COLO829 (cell line): ENCODE data around the gene NEMP1.
"Not testable (repeated sequence)": the region's sequence is repeated elsewhere in the genome, so short reads cannot be mapped to it uniquely, and the experiment has no call there.

Experiments used
- DNase-seq: peaks from one replicate; pipeline ENCODE4 v3.0.0; 2012; ENCODE audit warnings: low spot score

NEMP1 gene

DNA sequence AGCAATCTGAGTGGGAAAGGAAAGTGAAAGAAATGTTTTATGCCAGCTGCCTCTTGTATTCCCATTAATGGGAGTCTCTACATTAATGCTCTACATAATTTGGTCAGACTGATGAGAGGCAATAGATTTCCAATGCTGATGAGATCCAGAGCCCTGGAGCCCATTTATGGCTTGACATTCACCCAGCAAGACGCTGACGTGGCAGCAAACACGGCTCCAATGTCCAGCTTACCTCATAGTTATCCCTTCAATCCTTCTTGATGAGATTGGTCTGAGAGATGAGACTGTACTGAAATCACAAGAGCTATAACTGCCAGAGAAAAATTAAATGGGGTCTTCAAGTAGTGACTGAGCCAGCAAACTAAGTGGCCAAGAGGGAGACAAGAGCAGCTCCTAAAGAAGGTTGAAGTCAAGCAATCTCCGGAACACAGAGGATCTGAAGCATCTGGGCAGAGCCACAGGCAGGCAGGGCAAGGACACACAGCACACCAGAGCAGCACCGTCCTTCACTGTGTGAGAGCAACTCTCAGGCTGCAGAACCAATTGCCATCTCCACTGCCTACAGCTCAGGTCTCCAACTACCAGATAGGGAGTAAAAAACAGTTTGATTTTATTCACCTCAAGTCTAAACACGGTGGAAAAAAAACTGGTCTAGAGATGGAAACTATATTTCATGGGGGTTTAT is 21.4 kb downstream of the NEMP1 start:
- DNase-seq = no peak

DNA sequence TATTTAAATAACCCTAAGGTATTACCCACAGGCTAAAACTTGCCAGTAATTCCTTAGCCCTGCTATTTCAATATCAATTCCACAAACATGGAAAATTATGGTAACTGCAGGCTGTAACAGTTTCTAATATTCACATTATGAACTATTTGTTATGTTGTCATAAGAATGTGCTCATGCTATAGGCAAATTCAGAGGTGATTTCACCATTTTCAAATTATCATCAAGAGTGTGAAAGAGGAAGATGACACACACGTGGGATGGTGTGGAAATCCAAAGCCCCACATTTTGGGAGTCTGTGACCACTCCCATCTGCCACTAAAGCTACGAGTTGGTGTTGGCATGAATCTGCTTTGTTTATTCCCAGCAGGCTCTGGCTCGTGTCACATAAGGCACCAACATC is 22.8 kb downstream of the NEMP1 start:
- DNase-seq = no peak

GRCh38 chr12:57053901-57054300 is 24.7 kb downstream of the NEMP1 start:
- not testable (repeated sequence) for DNase-seq

DNA sequence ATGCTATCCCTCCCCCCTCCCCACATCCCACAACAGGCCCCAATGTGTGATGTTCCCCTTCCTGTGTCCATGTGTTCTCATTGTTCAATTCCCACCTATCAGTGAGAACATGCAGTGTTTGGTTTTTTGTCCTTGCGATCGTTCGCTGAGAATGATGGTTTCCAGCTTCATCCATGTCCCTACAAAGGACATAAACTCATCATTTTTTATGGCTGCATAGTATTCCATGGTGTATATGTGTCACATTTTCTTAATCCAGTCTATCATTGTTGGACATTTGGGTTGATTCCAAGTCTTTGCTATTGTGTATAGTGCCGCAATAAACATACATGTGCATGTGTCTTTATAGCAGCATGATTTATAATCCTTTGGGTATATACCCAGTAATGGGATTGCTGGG is 25.4 kb downstream of the NEMP1 start:
- DNase-seq = not testable (repeated sequence)

- no peak for DNase-seq
These were observed 27.6 kb downstream of the NEMP1 start for GRCh38 chr12:57051011-57051410.

DNA sequence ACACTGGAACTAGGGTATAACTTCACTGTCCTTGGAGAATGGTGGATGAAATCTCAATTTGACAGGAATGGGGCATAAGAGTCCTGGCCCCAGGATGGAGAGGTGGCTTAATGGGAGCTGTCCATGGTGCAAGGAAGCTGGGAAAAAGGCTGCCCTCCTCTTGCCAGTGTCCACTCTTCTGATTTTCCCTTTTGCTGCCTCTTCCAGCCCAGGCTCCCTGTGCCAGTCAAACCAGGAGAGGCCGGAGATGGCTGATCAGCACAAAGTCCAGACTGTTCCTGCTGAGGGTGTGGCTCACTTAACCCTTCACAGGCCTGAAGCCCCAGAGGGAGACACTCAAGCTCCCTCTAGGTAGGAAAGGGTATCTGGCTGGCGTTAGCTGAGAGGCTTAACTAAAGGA is 28.7 kb downstream of the NEMP1 start, which contains the start of gene MYO1A:
TSS of gene MYO1A (minus strand) at position 240 of the 400 bp plus-strand sequence. CDS start 1,806 bp downstream, outside the sequence.
- no peak for DNase-seq

GRCh38 chr12:57049119-57049446 is 29.5 kb downstream of the NEMP1 start:
- DNase-seq = no peak

DNA sequence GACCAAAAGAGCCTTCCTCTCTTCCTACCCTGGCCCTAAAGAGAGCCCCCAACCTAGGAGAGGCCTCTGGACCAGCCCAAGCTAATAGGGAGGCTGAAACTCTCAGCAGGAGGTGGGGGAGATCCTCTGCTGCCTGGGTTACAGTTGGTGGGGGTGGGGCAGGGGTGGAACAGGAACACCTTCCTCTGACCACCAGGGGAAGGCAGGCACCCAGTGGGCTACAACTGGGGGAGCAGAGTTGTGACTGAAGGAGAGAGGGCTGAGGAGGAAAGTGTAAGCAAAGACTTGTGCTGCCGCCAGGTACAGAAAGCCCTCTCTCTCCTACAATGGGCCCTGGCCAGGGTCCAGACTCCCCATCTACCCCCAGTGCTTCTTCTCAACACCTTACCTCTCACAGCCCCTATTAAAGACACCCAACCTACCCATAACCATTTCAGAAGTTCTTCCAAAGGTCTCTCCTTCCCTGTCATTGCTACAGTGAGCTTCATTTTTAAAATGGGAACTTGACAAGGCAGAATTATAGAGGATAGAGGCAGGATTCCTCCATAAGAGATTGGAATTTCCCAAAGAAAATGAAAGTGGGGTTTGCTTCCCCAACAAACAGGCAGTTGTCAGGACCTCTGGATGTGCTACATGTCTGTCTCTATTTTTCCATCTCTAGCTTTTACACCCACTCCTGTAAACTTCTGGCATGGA is 30.0 kb downstream of the NEMP1 start:
- no peak for DNase-seq

DNA sequence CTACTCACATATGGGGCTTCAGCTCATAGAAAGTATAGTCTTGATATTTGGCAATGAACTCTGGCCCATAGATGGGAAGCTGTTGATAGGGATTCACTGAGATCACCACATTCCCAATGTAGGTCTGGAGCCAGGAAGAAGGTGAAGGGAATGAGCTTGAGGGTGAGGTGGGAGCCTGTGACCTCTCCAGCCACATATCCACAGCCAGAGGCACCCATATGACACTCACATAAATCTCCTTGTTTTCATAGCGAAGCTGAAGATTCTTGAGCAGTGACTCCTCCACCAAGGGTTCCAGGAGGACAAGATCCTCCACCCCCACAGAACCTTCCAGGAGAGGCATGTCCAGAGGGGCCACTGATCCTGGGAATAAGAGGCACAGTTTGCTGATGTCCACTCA is 30.6 kb downstream of the NEMP1 start:
- DNase-seq = no peak

DNA sequence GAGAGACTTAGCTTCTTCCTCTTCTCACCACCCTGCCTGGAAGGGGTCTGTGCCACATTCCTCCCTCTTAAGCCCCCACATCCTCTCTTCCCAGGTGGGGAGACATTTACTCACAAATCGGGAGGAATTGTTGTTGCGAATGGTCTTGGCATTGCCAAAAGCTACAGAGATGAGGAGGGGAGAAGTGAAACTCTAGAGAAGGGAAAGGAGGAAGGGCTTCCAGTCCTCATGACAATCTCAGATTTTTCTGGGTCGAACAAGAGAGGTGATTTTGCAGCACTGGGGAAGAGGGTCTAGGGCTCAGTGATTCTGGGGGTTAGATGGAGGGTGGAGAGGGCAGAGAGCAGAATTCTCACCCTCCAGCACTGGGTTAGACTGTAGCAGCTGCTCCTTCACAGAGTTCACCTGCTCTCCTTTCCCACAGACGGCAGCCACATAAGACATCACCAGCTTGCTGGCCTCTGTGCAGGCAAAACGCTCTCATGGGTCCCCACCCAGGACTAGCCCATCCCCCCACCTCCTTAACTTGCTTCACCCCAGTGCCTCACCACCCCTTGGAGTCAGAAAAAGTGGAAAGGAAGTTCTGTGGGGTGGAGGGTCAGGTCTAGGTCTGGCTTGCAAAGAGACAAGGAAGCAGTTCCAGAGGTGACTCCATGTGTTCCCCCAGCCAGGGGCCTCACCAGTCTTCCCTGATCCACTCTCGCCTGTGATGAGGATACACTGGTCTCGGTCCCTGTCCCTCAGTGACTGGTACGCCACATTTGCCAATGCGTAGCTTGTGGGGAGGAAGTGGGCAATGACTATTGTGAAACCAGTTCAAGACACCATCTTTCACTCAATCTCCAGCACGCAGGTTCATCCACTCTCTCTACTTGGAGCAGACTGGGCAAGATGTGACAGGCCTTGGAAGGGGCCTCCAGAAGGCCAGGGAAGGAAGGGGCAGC is 31.4 kb downstream of the NEMP1 start:
- no peak for DNase-seq

- no peak for DNase-seq
These were observed 32.4 kb downstream of the NEMP1 start for GRCh38 chr12:57046086-57046791.

DNA sequence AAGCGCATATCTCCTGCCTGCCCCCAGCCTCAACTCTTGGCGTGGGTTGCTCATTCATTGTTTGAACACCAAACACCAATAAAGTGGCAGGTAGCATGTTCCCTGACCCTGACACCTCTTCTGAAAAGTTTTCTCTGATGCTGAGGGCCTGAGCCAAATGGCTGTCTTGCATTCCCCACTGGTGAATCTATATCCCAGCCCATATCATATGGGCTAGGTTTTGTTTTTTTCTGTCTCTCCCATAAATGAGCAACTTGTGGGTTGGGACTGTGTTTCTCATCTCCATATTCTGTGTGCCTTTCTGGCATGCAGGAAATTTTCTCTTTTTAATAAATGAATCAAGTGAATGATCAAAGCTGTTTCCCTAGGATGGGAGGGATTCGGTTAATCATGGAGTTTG is 33.7 kb downstream of the NEMP1 start:
- no peak for DNase-seq

- no peak for DNase-seq
These were observed 34.1 kb downstream of the NEMP1 start for GRCh38 chr12:57044468-57044867.

DNA sequence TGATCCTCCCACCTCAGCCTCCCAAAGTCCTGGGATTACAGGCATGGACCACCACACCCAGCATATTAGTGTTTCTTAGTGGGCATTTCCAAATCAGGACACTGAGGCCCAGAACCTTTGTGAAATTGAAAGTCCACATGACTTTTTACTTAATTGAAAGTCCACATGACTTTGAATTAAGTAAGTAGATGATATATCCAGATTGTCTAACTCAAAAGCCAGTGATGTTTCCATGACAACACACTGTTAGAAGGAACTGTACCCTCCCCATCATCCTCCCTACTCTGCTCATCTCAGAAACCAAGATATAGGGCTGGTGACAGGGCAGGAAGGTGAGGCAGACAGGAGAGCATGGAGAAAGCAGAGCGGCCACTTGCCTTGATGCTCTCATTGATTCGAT is 35.9 kb downstream of the NEMP1 start:
- DNase-seq = no peak

DNA sequence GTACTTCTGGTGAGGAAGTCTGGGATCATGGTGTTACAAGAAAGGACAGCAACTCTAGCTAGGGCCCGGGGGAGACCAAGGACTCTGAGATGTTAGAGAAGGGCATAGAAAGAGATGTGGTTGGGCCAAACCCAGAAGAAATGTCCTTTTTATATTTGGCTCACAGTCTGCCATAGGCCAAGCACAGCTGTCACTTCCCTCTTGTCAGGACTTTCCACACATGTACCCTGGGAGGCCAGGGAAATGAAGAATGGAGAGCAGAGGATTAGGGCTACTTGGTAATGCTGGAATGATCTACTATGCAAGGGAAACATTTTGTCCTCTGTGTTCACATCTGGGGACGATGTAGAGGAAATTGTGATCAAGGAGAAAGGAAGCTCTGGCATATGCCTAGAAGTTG is 37.8 kb downstream of the NEMP1 start:
- no peak for DNase-seq

DNA sequence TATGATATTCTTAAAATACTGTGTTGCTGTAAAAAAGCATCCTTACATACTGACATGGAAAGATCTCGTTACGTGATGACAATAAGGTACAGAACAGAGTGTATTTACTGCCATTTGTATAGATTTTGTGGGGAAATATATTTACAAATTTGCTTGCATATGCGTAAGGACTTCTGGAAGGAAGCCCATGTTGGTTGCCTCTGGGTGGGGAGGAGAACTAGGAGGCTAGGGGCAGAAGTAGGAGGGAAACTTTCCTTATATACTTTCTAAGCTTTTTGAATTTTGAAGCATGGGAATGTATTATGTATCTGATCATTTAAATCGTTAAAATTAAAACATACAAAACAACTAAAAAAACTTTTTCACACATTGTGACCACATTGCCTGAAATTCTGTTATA is 38.4 kb downstream of the NEMP1 start:
- no peak for DNase-seq

DNA sequence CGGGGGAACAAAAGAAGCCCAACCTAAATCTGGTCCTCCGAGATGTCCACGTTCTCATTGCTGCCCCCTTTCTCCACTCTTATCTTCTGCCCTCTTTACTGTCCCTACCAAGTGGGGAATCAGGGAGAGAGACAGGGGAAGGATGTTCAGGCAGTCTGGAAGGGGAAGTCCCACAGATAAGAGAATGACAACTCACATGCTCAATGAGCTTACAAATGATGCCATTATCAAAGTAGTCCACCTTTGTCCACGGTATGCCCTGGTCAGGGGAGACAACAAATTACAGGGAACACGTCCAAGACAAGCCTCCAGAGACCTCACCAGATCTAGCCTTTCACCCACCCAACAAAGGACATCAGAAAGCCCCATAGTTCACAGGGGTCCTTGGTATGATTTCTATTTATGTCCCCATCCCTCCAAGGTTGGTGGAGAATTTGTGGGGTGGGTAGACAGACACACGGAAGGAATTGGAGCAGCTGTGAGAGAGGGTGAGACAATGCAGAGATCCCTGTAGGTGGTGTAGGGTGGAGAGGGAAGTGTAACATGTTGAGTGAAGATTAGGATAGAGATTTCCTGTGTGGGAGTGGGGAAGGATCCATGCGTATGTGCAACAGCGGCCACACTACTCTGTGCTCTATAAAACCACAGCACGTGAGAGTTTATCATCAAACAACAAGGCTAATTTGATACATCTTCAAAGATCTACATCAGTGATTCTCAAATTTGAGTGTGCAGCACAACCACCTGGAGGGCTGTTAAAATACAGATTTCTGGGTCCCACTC is 39.4 kb downstream of the NEMP1 start:
- no peak for DNase-seq

- no peak for DNase-seq
These were observed 41.3 kb downstream of the NEMP1 start for GRCh38 chr12:57037264-57037663.

- no peak for DNase-seq
These were observed 45.2 kb downstream of the NEMP1 start for GRCh38 chr12:57033431-57033830.

- no peak for DNase-seq
These were observed 46.8 kb downstream of the NEMP1 start for GRCh38 chr12:57031789-57032188.

DNA sequence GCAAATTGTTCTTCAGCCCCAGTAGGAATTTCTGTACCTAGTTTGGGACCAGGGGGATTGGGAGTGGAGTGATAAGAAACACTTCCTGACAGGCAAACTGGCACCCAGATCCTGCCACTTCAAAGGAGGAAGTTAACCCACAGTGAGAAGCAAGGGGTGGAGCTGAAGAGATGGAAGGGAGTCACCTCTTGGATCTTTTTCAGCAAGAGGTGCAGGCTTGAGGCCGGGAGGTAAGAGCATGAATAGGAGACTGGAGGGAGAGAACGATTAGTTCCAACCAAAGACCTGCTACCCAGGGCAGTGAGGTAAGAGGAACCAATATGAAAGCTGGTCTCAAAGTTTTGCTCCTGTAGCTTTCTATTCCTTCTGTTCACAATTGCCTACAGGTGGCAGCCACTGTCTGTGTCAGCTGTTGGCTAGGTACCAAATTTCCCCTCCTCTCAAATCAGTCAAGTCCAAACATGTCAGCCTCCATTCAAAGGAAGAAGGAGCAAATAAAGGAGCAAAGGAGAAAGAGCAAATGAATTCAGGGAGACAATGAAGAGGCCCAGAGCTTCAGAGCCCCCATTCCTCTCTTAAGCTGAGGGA is 47.4 kb downstream of the NEMP1 start:
- DNase-seq = no peak
